ENCODE results near the gene HP1BP3.
"Not testable (repeated sequence)": the region's sequence is repeated elsewhere in the genome, so short reads cannot be mapped to it uniquely, and the experiment has no call there.

The HP1BP3 gene

DNA sequence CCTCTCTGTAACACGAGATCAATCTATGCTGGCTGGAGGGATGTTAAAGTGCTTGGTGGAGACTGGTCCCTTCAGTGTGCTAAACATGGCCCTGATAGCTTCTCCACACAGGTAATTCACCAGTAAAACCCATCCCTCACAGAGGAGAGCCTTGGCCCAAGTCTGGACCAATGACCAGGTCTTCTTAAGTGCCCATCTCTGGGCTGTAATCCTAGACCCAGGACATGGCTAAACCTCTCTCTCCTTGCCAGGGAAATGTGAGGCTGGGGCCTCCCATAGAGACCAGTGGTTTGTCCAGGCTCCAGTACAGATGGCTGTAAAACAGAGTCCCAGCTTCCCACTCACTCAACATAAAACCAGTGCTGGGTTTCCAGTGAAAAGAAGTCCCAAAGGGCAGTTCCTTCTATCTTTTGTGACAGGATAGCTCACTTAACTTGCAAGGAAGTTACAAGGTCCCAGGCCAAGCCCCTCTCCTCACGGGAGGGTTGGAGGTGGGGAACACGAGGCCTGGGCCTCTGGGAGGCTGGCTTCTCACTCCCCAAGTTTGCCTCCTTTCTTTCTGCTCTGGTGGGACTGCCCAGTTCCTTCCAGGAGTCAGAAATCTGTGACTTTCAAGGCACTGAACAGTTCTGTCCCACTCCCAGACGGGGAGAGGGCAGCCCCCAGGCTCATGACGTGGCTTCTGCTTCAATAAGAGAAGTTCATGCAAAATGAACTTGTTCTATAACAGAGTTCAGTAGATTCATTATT is 67.1 kb downstream of the HP1BP3 start:
- H3K4me3 ChIP-seq (ENCODE audit: low read depth, low read length) = no peak overlapping the region
- no peaks in the 10 kb centered on the region for H3K36me3 ChIP-seq (ENCODE audit: control insufficient read depth, insufficient read depth, low read length)
- no peaks in the 10 kb centered on the region for H3K4me1 ChIP-seq (ENCODE audit: control insufficient read depth, insufficient read depth, low read length)
- H3K27me3 ChIP-seq (ENCODE audit: control insufficient read depth, insufficient read depth, low read length) = peaks cover 18% of the 10 kb centered on the region
- H3K27ac ChIP-seq (ENCODE audit: low read depth, low read length) = no peak overlapping the region
- no peaks in the 10 kb centered on the region for H3K9me3 ChIP-seq (ENCODE audit: control insufficient read depth, insufficient read depth, low read length)
- no peak overlapping the region for H3K9ac ChIP-seq (ENCODE audit: low read depth, low read length)

DNA sequence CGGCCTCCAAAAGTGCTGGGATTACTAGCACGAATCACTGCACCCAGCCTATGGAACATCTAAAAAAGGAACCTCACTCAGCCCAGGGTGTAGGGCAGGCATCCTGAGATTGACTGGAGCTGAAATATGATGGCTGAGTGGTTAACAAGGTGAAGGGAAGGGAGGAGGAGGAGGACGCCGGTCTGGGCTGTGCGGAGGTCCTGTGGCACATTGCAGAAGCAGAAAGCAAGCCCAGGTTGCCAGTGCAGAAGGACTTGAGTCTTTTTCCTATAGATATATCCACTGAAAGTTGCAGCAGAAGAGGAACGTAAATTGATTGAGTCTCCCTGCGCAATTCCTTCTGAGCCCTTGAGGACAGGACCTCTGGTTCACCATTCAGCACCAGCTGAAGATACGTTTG is 67.8 kb downstream of the HP1BP3 start:
- H3K9me3 ChIP-seq (ENCODE audit: control insufficient read depth, insufficient read depth, low read length) = no peaks in the 10 kb centered on the region
- no peaks in the 10 kb centered on the region for H3K36me3 ChIP-seq (ENCODE audit: control insufficient read depth, insufficient read depth, low read length)
- no peak overlapping the region for H3K9ac ChIP-seq (ENCODE audit: low read depth, low read length)
- H3K4me3 ChIP-seq (ENCODE audit: low read depth, low read length) = no peak overlapping the region
- H3K4me1 ChIP-seq (ENCODE audit: control insufficient read depth, insufficient read depth, low read length) = no peaks in the 10 kb centered on the region
- peaks cover 18% of the 10 kb centered on the region for H3K27me3 ChIP-seq (ENCODE audit: control insufficient read depth, insufficient read depth, low read length)
- H3K27ac ChIP-seq (ENCODE audit: low read depth, low read length) = no peak overlapping the region

DNA sequence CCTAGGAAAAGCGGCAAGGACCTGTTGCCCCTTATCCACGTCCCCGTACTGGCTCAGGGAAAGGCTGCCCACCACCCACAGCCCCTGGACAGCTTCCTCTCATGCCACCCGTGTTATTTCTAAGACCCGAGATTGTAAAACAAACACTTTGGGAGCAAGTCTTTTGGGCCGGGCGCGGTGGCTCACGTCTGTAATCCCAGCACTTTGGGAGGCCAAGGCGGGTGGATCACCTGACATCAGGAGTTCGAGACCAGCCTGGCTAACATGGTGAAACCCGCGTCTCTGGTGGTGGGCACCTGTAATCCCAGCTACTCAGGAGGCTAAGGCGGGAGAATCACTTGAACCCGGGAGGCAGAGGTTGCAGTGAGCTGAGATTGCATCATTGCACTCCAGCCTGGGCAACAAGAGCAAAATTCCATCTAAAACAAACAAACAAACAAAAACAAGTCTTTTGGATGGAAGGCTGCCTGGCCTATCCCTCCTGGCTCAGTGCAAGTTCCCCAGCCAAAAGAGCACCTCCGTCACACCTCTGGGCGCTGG is 68.7 kb downstream of the HP1BP3 start:
- H3K36me3 ChIP-seq (ENCODE audit: control insufficient read depth, insufficient read depth, low read length); H3K4me1 ChIP-seq (ENCODE audit: control insufficient read depth, insufficient read depth, low read length); H3K9me3 ChIP-seq (ENCODE audit: control insufficient read depth, insufficient read depth, low read length); H3K27ac ChIP-seq (ENCODE audit: low read depth, low read length); H3K9ac ChIP-seq (ENCODE audit: low read depth, low read length): not testable (repeated sequence)
- peaks cover 18% of the 10 kb centered on the region for H3K27me3 ChIP-seq (ENCODE audit: control insufficient read depth, insufficient read depth, low read length)
- peak overlapping the region; percentile 76 for H3K4me3 ChIP-seq (ENCODE audit: low read depth, low read length)

DNA sequence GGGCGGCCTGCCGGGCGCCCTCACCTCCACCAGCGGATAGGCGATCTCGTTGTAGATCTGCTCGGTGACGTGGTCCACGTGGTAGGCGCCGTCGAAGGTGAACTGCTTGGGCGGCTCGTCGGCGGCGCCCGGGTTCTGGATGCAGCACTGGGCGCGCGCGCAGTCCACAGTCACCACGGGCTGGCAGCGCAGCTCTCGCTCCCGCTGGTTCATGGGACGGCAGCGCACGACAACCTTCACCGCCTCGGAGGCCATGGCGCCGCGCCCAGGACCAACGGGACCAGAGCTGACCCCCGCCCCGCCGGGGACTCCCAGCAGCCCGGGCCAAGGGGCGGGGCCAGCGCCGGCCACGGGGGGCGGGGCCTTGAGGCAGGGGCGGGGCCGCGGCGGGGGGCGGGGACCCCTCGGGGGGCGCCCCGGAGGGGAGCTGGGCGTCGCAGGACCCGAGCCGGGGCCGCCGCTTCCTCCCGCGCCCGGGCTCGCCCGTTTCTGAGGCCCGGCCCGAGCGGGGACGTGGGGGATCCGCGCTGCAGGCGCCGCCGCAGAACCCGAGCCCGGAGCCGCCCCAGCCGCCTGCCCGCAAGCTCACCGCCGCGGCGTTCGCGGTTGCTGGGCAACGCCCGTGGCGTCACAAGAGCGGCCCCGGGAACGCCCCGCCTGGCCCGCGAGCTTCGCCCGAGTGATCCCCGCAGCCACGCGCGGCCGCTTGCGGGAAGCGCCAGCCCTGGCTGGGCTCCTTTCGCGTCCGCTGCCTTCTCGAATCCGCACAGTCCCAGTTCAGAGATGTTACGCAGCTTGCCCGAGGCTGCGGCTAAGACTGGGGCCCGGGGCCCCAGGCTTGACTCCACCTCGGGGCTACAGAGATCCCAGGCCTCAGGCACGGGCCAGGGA is 69.4 kb downstream of the HP1BP3 start, which contains the start of gene KIF17:
Gene KIF17 (minus strand): TSS at position 556 of the 891 bp plus-strand sequence. CDS start 301 bp downstream, at position 255.
- Histone ChIP-seq H3K27ac (ENCODE audit: low read depth, low read length) (no peak within 1 kb of the TSS), H3K36me3 (ENCODE audit: control insufficient read depth, insufficient read depth, low read length) (no peaks in the 10 kb centered on the region), H3K9me3 (ENCODE audit: control insufficient read depth, insufficient read depth, low read length) (no peaks in the 10 kb centered on the region), H3K4me1 (ENCODE audit: control insufficient read depth, insufficient read depth, low read length) (no peaks in the 10 kb centered on the region), H3K27me3 (ENCODE audit: control insufficient read depth, insufficient read depth, low read length) (peaks cover 18% of the 10 kb centered on the region), H3K4me3 (ENCODE audit: low read depth, low read length) (peak within 1 kb of the TSS; percentile 76), H3K9ac (ENCODE audit: low read depth, low read length) (0 out of 2 replicates have a peak within 1 kb of the TSS, but pooled peaks have one; percentile 56)

DNA sequence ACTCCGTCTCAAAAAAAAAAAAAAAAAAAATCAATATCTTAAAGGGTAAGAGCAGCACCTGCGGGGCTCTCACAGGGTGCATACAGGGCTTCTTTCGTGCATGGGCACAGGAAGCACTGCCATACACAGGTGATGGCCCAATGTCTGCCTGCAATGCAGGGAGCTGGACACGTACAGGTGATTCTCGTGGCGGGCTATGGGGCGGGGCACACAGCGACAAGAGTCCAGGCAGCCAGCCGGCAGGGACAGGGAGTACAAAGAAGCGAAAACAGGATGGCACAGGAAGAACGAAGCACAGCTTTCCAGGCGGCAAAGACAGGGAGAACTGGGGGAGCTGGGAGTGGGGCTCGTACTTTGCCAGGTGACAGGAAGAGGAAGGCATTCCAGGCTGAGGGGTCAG is 70.9 kb downstream of the HP1BP3 start:
- Histone ChIP-seq H3K9me3 (ENCODE audit: control insufficient read depth, insufficient read depth, low read length) (no peaks in the 10 kb centered on the region), H3K27me3 (ENCODE audit: control insufficient read depth, insufficient read depth, low read length) (peaks cover 18% of the 10 kb centered on the region), H3K4me1 (ENCODE audit: control insufficient read depth, insufficient read depth, low read length) (no peaks in the 10 kb centered on the region), H3K27ac (ENCODE audit: low read depth, low read length) (no peak overlapping the region), H3K9ac (ENCODE audit: low read depth, low read length) (no peak overlapping the region), H3K36me3 (ENCODE audit: control insufficient read depth, insufficient read depth, low read length) (no peaks in the 10 kb centered on the region), H3K4me3 (ENCODE audit: low read depth, low read length) (no peak overlapping the region)

DNA sequence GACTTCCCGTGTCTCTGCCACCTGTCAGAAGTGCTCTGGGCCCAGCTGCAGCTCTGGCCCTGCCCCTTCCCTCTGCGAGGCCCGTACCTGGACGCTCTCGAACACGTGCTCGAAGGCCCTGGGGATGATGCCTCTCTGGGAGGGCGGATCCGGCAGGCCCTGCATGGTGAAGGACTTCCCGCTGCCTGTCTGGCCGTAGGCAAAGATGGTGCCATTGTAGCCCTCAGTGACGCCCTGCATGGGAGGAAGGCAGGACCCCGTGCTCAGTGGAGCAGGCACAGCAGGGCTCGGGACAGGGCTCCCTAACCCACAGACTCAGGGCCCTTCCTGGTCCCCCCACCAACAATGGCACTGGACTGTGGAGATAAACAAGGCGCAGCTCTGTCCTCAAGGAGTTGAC is 71.7 kb downstream of the HP1BP3 start:
- no peak overlapping the region for H3K27ac ChIP-seq (ENCODE audit: low read depth, low read length)
- H3K4me1 ChIP-seq (ENCODE audit: control insufficient read depth, insufficient read depth, low read length) = no peaks in the 10 kb centered on the region
- no peaks in the 10 kb centered on the region for H3K9me3 ChIP-seq (ENCODE audit: control insufficient read depth, insufficient read depth, low read length)
- 0 out of 2 replicates have a peak, but pooled peaks cover 3% of the 10 kb centered on the region for H3K36me3 ChIP-seq (ENCODE audit: control insufficient read depth, insufficient read depth, low read length)
- peaks cover 18% of the 10 kb centered on the region for H3K27me3 ChIP-seq (ENCODE audit: control insufficient read depth, insufficient read depth, low read length)
- H3K4me3 ChIP-seq (ENCODE audit: low read depth, low read length) = no peak overlapping the region
- H3K9ac ChIP-seq (ENCODE audit: low read depth, low read length) = no peak overlapping the region

DNA sequence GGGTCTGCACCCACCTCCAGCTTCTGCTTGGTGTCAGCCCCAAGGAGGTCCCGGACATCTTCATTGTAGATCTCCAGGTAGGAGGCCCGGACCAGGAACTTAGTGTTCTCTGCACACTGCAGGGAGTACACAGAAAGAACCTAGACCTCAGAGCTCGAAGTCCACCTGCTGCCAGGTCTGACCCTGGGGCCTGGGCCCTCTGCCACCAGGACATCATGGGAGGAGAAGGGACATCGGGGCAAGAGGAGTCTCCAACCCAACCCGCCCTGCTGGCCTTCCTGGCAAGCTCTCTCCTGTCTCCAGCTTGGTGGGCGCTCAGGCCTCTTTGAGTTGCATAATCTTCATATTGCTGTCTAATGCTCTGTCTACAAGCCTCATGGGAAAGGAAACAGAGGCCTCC is 73.7 kb downstream of the HP1BP3 start:
- no peak overlapping the region for H3K27ac ChIP-seq (ENCODE audit: low read depth, low read length)
- no peak overlapping the region for H3K9ac ChIP-seq (ENCODE audit: low read depth, low read length)
- H3K4me3 ChIP-seq (ENCODE audit: low read depth, low read length) = no peak overlapping the region
- H3K36me3 ChIP-seq (ENCODE audit: control insufficient read depth, insufficient read depth, low read length) = peaks cover 16% of the 10 kb centered on the region
- no peaks in the 10 kb centered on the region for H3K4me1 ChIP-seq (ENCODE audit: control insufficient read depth, insufficient read depth, low read length)
- H3K9me3 ChIP-seq (ENCODE audit: control insufficient read depth, insufficient read depth, low read length) = no peaks in the 10 kb centered on the region
- H3K27me3 ChIP-seq (ENCODE audit: control insufficient read depth, insufficient read depth, low read length) = peaks cover 10% of the 10 kb centered on the region; the same call in 1 of the 2 replicates

DNA sequence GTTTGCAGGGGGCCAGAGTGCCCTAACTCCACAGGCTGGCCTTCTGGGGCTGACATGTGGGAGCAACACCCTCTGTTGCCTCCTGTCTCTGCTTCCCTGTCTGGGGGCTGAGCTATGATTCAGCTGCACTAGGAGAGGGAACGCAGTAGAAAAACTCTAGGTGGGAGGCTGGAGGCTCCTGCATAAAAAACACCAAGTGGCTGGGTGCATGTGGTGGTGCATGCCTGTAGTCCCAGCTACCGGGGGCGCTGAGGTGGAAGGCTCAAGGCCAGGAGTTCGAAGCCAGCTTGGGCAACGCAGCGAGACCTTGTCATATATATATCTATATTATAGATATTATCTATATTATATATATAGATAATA is 74.9 kb downstream of the HP1BP3 start:
- Histone ChIP-seq H3K27me3 (ENCODE audit: control insufficient read depth, insufficient read depth, low read length) (peaks cover 6% of the 10 kb centered on the region; the same call in 1 of the 2 replicates), H3K4me1 (ENCODE audit: control insufficient read depth, insufficient read depth, low read length) (no peaks in the 10 kb centered on the region), H3K9me3 (ENCODE audit: control insufficient read depth, insufficient read depth, low read length) (no peaks in the 10 kb centered on the region), H3K9ac (ENCODE audit: low read depth, low read length) (no peak overlapping the region), H3K4me3 (ENCODE audit: low read depth, low read length) (no peak overlapping the region), H3K27ac (ENCODE audit: low read depth, low read length) (no peak overlapping the region), H3K36me3 (ENCODE audit: control insufficient read depth, insufficient read depth, low read length) (peaks cover 20% of the 10 kb centered on the region)

- H3K9me3 ChIP-seq (ENCODE audit: control insufficient read depth, insufficient read depth, low read length) = no peaks in the 10 kb centered on the region
- no peak overlapping the region for H3K27ac ChIP-seq (ENCODE audit: low read depth, low read length)
- H3K4me1 ChIP-seq (ENCODE audit: control insufficient read depth, insufficient read depth, low read length) = no peaks in the 10 kb centered on the region
- no peak overlapping the region for H3K4me3 ChIP-seq (ENCODE audit: low read depth, low read length)
- no peak overlapping the region for H3K9ac ChIP-seq (ENCODE audit: low read depth, low read length)
- peaks cover 20% of the 10 kb centered on the region for H3K36me3 ChIP-seq (ENCODE audit: control insufficient read depth, insufficient read depth, low read length)
- H3K27me3 ChIP-seq (ENCODE audit: control insufficient read depth, insufficient read depth, low read length) = peaks cover under 1% of the 10 kb centered on the region; the same call in 1 of the 2 replicates
Measured at GRCh38 chr1:20711285-20712214, 75.6 kb downstream of the HP1BP3 start.
